CD4-positive, alpha-beta T cell treated with Interleukin-6 at 100 ng/mL for 8 hours (primary cell): ENCODE measurements around the gene MRPS35.

ENCODE experiments used
- DNase-seq: peaks from one replicate; pipeline ENCODE4 v3.0.0-alpha.2; 2020; ENCODE audit warnings: mixed read lengths, low spot score

Gene MRPS35

GRCh38 chr12:27710592-27711316 lies at the start of gene MRPS35:
TSS of gene MRPS35 (plus strand) at chr12:27710832. CDS start at chr12:27710844, 12 bp downstream.
- DNase-seq: peak; percentile 88

- no peak for DNase-seq
Observed at GRCh38 chr12:27665704-27666103, 44.9 kb upstream of the MRPS35 start.

- DNase-seq: no peak
Observed at GRCh38 chr12:27666510-27666909, 44.1 kb upstream of the MRPS35 start.

- DNase-seq: no peak
Observed at GRCh38 chr12:27667540-27667939, 43.1 kb upstream of the MRPS35 start.

- no peak for DNase-seq
Observed at GRCh38 chr12:27672051-27672450, 38.6 kb upstream of the MRPS35 start.

GRCh38 chr12:27672643-27673042 lies 38.0 kb upstream of the MRPS35 start:
- no peak for DNase-seq

GRCh38 chr12:27673101-27673718 lies 37.4 kb upstream of the MRPS35 start:
- no peak for DNase-seq

GRCh38 chr12:27674989-27675388 lies 35.6 kb upstream of the MRPS35 start:
- no peak for DNase-seq

GRCh38 chr12:27680619-27681018 lies 30.0 kb upstream of the MRPS35 start:
- no peak for DNase-seq

GRCh38 chr12:27682534-27682933 lies 28.1 kb upstream of the MRPS35 start:
- no peak for DNase-seq

- DNase-seq: no peak
Observed at GRCh38 chr12:27685274-27685673, 25.4 kb upstream of the MRPS35 start.

- no peak for DNase-seq
Observed at GRCh38 chr12:27686147-27686546, 24.5 kb upstream of the MRPS35 start.

- DNase-seq: no peak
Observed at GRCh38 chr12:27688671-27689070, 22.0 kb upstream of the MRPS35 start.

GRCh38 chr12:27689558-27690180 lies 21.0 kb upstream of the MRPS35 start:
- DNase-seq: no peak

- DNase-seq: no peak
Observed at GRCh38 chr12:27693403-27693802, 17.2 kb upstream of the MRPS35 start.

GRCh38 chr12:27695556-27696292 lies 14.9 kb upstream of the MRPS35 start:
- no peak for DNase-seq

- DNase-seq: no peak
Observed at GRCh38 chr12:27696293-27696652, 14.4 kb upstream of the MRPS35 start, which contains the start of gene REP15. TSS of gene REP15 (plus strand) at chr12:27696447. CDS start at chr12:27696563, 116 bp downstream.

GRCh38 chr12:27696864-27697564 lies 13.6 kb upstream of the MRPS35 start:
- no peak for DNase-seq

GRCh38 chr12:27703720-27704452 lies 6.7 kb upstream of the MRPS35 start:
- DNase-seq: peak; percentile 60

- no peak for DNase-seq
Observed at GRCh38 chr12:27705263-27705662, 5.4 kb upstream of the MRPS35 start.

GRCh38 chr12:27707216-27707615 lies 3.4 kb upstream of the MRPS35 start:
- DNase-seq: no peak
